IMR-90 (cell line): Measurements from ENCODE around the gene NUP93. TPM values are rescaled to one million over a fixed set of nuclear protein-coding genes. Genes with fewer than 3 reads are reported as not detected.

Source experiments
- ATAC-seq: fragments of 200-7000 bp; cut with Tn5 transposase; 2 replicates; pipeline ENCODE4 v1.9.1; 2020; ENCODE audit warnings: low read depth, mild to moderate bottlenecking, moderate library complexity
- BruUV-seq: library from RNA; stranded (reverse); fragments of 400-500 nt; replicated peaks from 2 replicates; lab custom pipeline; 2021; lab: Mats Ljungman, UMichigan
- CTCF ChIA-PET: fragments of 300-600 bp; formaldehyde crosslinking; extraction: SDS; loops from one replicate; lab custom pipeline; 2021; ENCODE audit warnings: antibody characterized with exemption; lab: Yijun Ruan, JAX
- POLR2A ChIA-PET: fragments of 300-600 bp; sonication (Branson Sonifier 250); formaldehyde crosslinking; loops from one replicate; lab custom pipeline; 2022; ENCODE audit warnings: antibody characterized with exemption; ENCODE audit not compliant: unreplicated experiment; lab: Charles Lee
- DNase-seq: peaks from one replicate; pipeline ENCODE4 v3.0.0; 2013
- H2AFZ ChIP-seq: replicated peaks from 2 replicates; pipeline ENCODE3; 2013; ENCODE audit warnings: low read length, mild to moderate bottlenecking; ENCODE audit not compliant: poor library complexity
- H2AK5ac ChIP-seq: 2 replicates; pipeline ENCODE4 v1.6.1; 2013; ENCODE audit warnings: low read depth, low read length, inconsistent platforms
- H2AK9ac ChIP-seq: replicated peaks from 2 replicates; pipeline ENCODE3; 2013; ENCODE audit warnings: mild to moderate bottlenecking, low read depth, low read length, moderate library complexity; ENCODE audit not compliant: poor library complexity
- H2BK120ac ChIP-seq: 2 replicates; pipeline ENCODE4 v1.6.1; 2013; ENCODE audit warnings: low read depth, low read length, inconsistent platforms
- H2BK15ac ChIP-seq: 3 replicates; pipeline ENCODE4 v1.6.1; 2013; ENCODE audit warnings: low read depth, low read length, inconsistent platforms
- H2BK20ac ChIP-seq: 2 replicates; pipeline ENCODE4 v1.6.1; 2013; ENCODE audit warnings: low read depth, mild to moderate bottlenecking, inconsistent platforms, low read length, moderate library complexity
- H2BK5ac ChIP-seq: 2 replicates; pipeline ENCODE4 v1.6.1; 2013; ENCODE audit warnings: mild to moderate bottlenecking, low read depth, low read length, inconsistent platforms; ENCODE audit not compliant: poor library complexity, severe bottlenecking
- H3K14ac ChIP-seq: replicated peaks from 2 replicates; pipeline ENCODE4 v1.6.1; 2013; ENCODE audit warnings: low read depth, low read length, inconsistent platforms
- H3K18ac ChIP-seq: 2 replicates; pipeline ENCODE4 v1.6.1; 2013; ENCODE audit warnings: low read depth, low read length, control low read depth
- H3K23ac ChIP-seq: 2 replicates; pipeline ENCODE4 v1.6.1; 2013; ENCODE audit warnings: low read depth, low read length, inconsistent platforms
- H3K27ac ChIP-seq: 2 replicates; pipeline ENCODE4 v1.5.1; 2013; ENCODE audit warnings: mild to moderate bottlenecking, control low read depth, low read length; ENCODE audit not compliant: insufficient read depth
- H3K27me3 ChIP-seq: 2 replicates; pipeline ENCODE4 v1.6.1; 2013; ENCODE audit warnings: low read length; ENCODE audit not compliant: control insufficient read depth, insufficient read depth
- H3K36me3 ChIP-seq: 2 replicates; pipeline ENCODE4 v1.6.1; 2013; ENCODE audit warnings: low read length, mixed read lengths; ENCODE audit not compliant: control insufficient read depth, insufficient read depth
- H3K4ac ChIP-seq: 2 replicates; pipeline ENCODE4 v1.6.1; 2013; ENCODE audit warnings: low read depth, low read length, inconsistent platforms
- H3K4me1 ChIP-seq: 2 replicates; pipeline ENCODE4 v1.6.1; 2013; ENCODE audit warnings: low read length, mixed read lengths; ENCODE audit not compliant: control insufficient read depth, insufficient read depth
- H3K4me2 ChIP-seq: 2 replicates; pipeline ENCODE4 v1.6.1; 2013; ENCODE audit warnings: low read depth, mild to moderate bottlenecking, control low read depth, low read length, moderate library complexity
- H3K4me3 ChIP-seq: 2 replicates; pipeline ENCODE4 v1.5.1; 2013; ENCODE audit warnings: low read depth, mild to moderate bottlenecking, control low read depth, low read length, moderate library complexity; ENCODE audit not compliant: insufficient read depth
- H3K56ac ChIP-seq: 2 replicates; pipeline ENCODE4 v1.6.1; 2013; ENCODE audit warnings: low read length, inconsistent platforms; ENCODE audit not compliant: insufficient read depth; ENCODE audit errors: extremely low read depth
- H3K79me1 ChIP-seq, 2 experiments: 2 replicates each; pipeline ENCODE4 v1.6.1; 2013; ENCODE audit warnings: low read length in 2 of 2, inconsistent platforms in 1 of 2, low read depth in 1 of 2
- H3K9ac ChIP-seq: 2 replicates; pipeline ENCODE4 v1.6.1; 2013; ENCODE audit warnings: low read depth, low read length, control low read depth
- H3K9me1 ChIP-seq: 2 replicates; pipeline ENCODE4 v1.6.1; 2013; ENCODE audit warnings: low read length, inconsistent platforms; ENCODE audit not compliant: insufficient read depth
- H3K9me3 ChIP-seq: 2 replicates; pipeline ENCODE4 v1.6.1; 2013; ENCODE audit warnings: low read length; ENCODE audit not compliant: control insufficient read depth, insufficient read depth
- H4K20me1 ChIP-seq: 2 replicates; pipeline ENCODE4 v1.6.1; 2013; ENCODE audit warnings: low read length, inconsistent platforms; ENCODE audit not compliant: insufficient read depth
- H4K5ac ChIP-seq: 2 replicates; pipeline ENCODE4 v1.6.1; 2013; ENCODE audit warnings: mild to moderate bottlenecking, low read depth, low read length, control low read depth
- H4K8ac ChIP-seq, 2 experiments: 2 replicates each; pipeline ENCODE4 v1.6.1; 2013; ENCODE audit warnings: low read depth in 2 of 2, low read length in 2 of 2, control low read depth in 1 of 2, inconsistent platforms in 1 of 2
- H4K91ac ChIP-seq: 2 replicates; pipeline ENCODE4 v1.6.1; 2013; ENCODE audit warnings: low read depth, low read length, inconsistent platforms; ENCODE audit not compliant: insufficient read depth
- NFE2L2 ChIP-seq: fragments of 150-350 bp; IDR thresholded peaks from 2 replicates; pipeline ENCODE4 v1.6.1; 2016; ENCODE audit warnings: low read depth, mild to moderate bottlenecking, low read length
- WGBS, 2 experiments: methylation state at CpG; one replicate each; pipeline versions ENCODE4 v1.1.5 to v1.1.7; 2013; ENCODE audit warnings: missing lambda C conversion rate in 2 of 2; ENCODE audit not compliant: insufficient read length in 1 of 2; ENCODE audit errors: extremely low coverage in 2 of 2; 5-methylcytosine and 5-hydroxymethylcytosine counted together
- dilution Hi-C: fragments of 300-500 bp; cut with HindIII; formaldehyde crosslinking; loops from one replicate; pipeline ENCODE4 v1.14.3; 2018; ENCODE audit warnings: low sequenced_read_pairs; ENCODE audit not compliant: unreplicated experiment
- in situ Hi-C: fragments of 300-500 bp; cut with MboI; formaldehyde crosslinking; loops from 3 replicates; pipeline ENCODE4 v1.14.3; 2019; ENCODE audit warnings: low sequenced_read_pairs, inconsistent platforms, mixed read lengths
- intact Hi-C: fragments of 100-400 bp; cut with micrococcal nuclease; formaldehyde crosslinking; loops from 2 replicates; pipeline ENCODE4 v1.10.0; 2022
- polyA plus RNA-seq, 3 experiments: library from polyadenylated mRNA; depleted of rRNA; stranded (reverse); fragments of >200 nt; gene quantifications; 2 replicates each; pipeline ENCODE4 v1.2.3, GENCODE V29; 2012; ENCODE audit warnings: low replicate concordance in 1 of 3
- total RNA-seq: library from RNA; depleted of rRNA; stranded (reverse); fragments of >200 nt; gene quantifications from 2 replicates; pipeline ENCODE4 v1.2.3, GENCODE V29; 2012

NUP93 gene
- total and polyA plus RNA-seq, 2 of the 4 experiments (the other 2 are of a cell fraction): 54.6 to 72.6 TPM

DNA sequence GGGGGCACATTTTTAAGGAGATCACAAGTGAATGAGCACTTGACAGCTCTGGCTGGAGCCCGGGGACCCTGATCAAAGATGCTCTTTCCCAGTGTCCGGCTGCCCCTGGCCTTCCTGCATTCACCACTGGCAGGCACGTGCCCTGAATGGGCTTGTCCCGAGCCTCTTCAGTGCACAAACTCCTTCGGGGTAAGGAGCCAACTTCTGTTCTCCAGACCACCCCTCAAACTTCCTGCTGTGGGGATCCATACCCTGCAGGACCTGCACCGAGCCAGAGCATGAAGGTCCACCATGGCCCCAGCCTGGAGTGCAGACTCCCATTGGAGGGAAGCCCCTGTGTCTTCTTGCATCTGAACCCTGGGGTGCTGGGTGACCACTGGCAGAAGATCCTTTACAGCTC, 125.3 kb downstream of the NUP93 start:
- ChIA-PET POLR2A (no interaction called here), CTCF (interaction anchor here (1.4 kb wide), 1 partner anchor 62 kb away, joined by 6 read pairs; no protein-coding TSS in a partner anchor)
- H3K18ac ChIP-seq: no peak overlapping the region

More for the DNA sequence above, 125.3 kb downstream of the NUP93 start:
- Histone ChIP-seq H2AK5ac (no peak overlapping the region), H3K23ac (no peak overlapping the region), H3K4me2 (no peak overlapping the region), H3K4ac (no peak overlapping the region), H4K8ac (no peak overlapping the region), H2BK15ac (no peak overlapping the region), H3K56ac (no peak overlapping the region), H4K5ac (no peak overlapping the region), H3K27me3 (no peaks in the 10 kb centered on the region), H2AK9ac (no peak overlapping the region), H3K36me3 (no peaks in the 10 kb centered on the region), H3K9ac (no peak overlapping the region), H4K20me1 (no peaks in the 10 kb centered on the region), H3K4me1 (peaks cover 12% of the 10 kb centered on the region), H3K9me1 (peaks cover 15% of the 10 kb centered on the region), H2BK5ac (no peak overlapping the region), H3K4me3 (no peak overlapping the region), H3K9me3 (no peaks in the 10 kb centered on the region), H3K79me1 (0 out of 4 replicates have a peak, but pooled peaks cover 0 to 4% of the 10 kb centered on the region in 2 experiments), H3K27ac (no peak overlapping the region), H2AFZ (no peak overlapping the region), H2BK120ac (no peak overlapping the region), H2BK20ac (no peak overlapping the region), H4K91ac (no peak overlapping the region), H3K14ac (no peak overlapping the region)
- WGBS, 2 experiments: 83% methylated on average over 2 of the region's 6 CpGs; no CpG with 5 or more reads in 1 of the 2 experiments
- no peak for TF ChIP-seq NFE2L2
- ATAC-seq (no peak), DNase-seq (no peak)
- in situ Hi-C loops: no loop called here
- intact Hi-C loops: no loop called here
- no TSS peak for BruUV-seq
- dilution Hi-C loops: no loop called here
